Mucosa of descending colon (tissue), 3 donors: ENCODE measurements around the gene RBM22. TPM values are rescaled to one million over a fixed set of nuclear protein-coding genes. Genes with fewer than 3 reads are reported as not detected.
A peak's percentile ranks its signal among the peaks of the same experiment; 100 is the strongest.

Source experiments
- ATAC-seq: fragments of 200-7000 bp; cut with Tn5 transposase; one replicate; pipeline ENCODE4 v1.9.1; 2020; ENCODE audit warnings: mild to moderate bottlenecking, moderate library complexity
- DNase-seq, 3 donors: peaks; one replicate each; pipeline ENCODE4 v3.0.0-alpha.2; 2020
- H3K36me3 ChIP-seq: fragments of 200-600 bp; one replicate; pipeline ENCODE4 v1.8.0; 2021; ENCODE audit warnings: low read depth, mild to moderate bottlenecking
- H3K4me1 ChIP-seq: fragments of 200-600 bp; one replicate; pipeline ENCODE4 v1.8.0; 2021; ENCODE audit warnings: low read depth, mild to moderate bottlenecking
- H3K4me3 ChIP-seq: fragments of 200-600 bp; one replicate; pipeline ENCODE4 v1.8.0; 2021; ENCODE audit warnings: mild to moderate bottlenecking
- H3K9me3 ChIP-seq: fragments of 200-600 bp; one replicate; pipeline ENCODE4 v1.8.0; 2021; ENCODE audit warnings: mild to moderate bottlenecking
- CTCF ChIP-seq: fragments of 200-600 bp; IDR thresholded peaks from one replicate; pipeline ENCODE4 v1.8.0; 2022; ENCODE audit warnings: antibody characterized with exemption, mild to moderate bottlenecking
- intact Hi-C, 2 donors: fragments of 100-400 bp; cut with DNase I in 1 of 2; cut with micrococcal nuclease in 1 of 2; formaldehyde crosslinking; loops; one replicate each; pipeline versions ENCODE4 v1.11.0 to v1.11.1; 2022; cut with DNase I, micrococcal nuclease
- total RNA-seq, 3 donors: library from RNA; stranded (reverse); fragmentation: NEBNext Ultra II Directional in 2 of 3; extraction: Animal tissue kit (Norgen Biotek cat#: 25700) in 2 of 3; gene quantifications; one replicate each; pipeline versions ENCODE4 v1.2.1 to v1.2.4, GENCODE V29; 2021 to 2023
- donor health status: DM: no; HTN: no; CAD: no; lungs with moderate emphysema.
- donor health status: DM: no; HTN: no; CAD: no.
- donor health status: DM: no; HTN: yes; CAD: no.

RBM22 gene
- total RNA-seq, 3 donors from 2014 or later, result 41.0 to 45.1 (median 44.2) TPM

DNA sequence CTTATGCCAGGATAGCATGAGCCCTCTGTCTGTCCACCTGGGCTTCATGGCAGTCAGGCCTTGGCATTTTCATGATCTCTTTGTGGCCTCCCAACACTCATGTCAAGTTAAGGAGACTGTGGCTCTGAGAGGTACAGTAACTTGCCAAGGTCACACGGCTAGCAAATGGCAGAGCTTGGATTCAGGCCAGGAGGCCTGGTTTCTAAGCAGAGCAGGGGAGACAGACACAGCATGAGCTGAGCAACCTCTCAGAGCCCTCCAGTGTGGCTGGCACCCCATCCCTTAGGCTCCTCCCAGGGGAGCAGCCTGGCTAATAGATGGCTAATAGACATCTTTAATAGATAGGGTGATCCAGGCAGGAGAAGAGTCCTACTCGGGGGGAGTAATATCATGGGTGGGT lies 56.3 kb downstream of the RBM22 start:
- no peak for TF ChIP-seq CTCF
- intact Hi-C loops, result no loop called here
- ATAC-seq, result no peak
- no peak for DNase-seq
- no peak overlapping the region for H3K4me3 ChIP-seq
- H3K36me3 ChIP-seq, result no peaks in the 10 kb centered on the region
- no peaks in the 10 kb centered on the region for H3K9me3 ChIP-seq
- H3K4me1 ChIP-seq, result peaks cover 9% of the 10 kb centered on the region

- ATAC-seq (no peak), DNase-seq (no peak)
- TF ChIP-seq CTCF, result no peak
- intact Hi-C loops, result no loop called here
- Histone ChIP-seq H3K4me1 (peaks cover 9% of the 10 kb centered on the region), H3K9me3 (no peaks in the 10 kb centered on the region), H3K4me3 (no peak overlapping the region), H3K36me3 (no peaks in the 10 kb centered on the region)
Measured at GRCh38 chr5:150644058-150644457, 56.8 kb downstream of the RBM22 start.

DNA sequence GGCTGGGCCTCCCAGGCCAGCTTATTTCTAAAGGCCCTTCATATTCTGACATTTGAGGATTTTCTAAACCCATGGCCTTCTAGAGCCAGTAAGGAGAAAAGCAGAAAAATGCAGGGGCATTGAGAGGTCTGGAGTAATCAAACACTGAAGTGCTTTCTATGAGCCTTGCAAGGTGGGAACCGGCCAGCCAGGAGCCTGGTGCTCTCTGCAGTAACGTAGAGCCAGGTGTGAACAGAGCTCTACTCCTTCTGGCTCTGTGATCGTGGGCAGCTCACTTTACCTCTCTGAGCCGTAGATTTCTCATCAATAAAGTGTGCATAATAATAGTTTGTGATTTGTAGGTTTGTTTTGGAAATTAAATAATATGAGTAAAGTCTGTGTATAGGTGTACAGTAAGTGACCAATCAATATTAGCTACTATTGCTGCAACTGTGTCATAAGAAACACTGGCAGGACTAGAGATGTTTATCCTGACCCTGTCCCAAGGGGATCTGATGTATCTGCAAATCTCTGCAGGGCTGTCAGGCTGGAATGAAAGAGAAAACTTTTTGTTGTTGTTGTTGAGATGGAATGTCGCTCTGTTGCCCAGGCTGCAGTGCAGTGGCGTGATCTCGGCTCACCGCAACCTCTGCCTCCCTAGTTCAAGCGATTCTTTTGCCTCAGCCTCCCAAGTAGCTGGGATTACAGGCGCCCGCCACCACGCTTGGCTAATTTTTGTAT lies 57.7 kb downstream of the RBM22 start:
- no peak for ATAC-seq
- H3K4me3 ChIP-seq, result no peak overlapping the region

GRCh38 chr5:150642567-150642927 lies 58.3 kb downstream of the RBM22 start:
- ATAC-seq (peak; percentile 34), DNase-seq (peak in 1 of 3 donors; percentile 53)
- no peak overlapping the region for H3K4me3 ChIP-seq
- no peaks in the 10 kb centered on the region for H3K36me3 ChIP-seq
- TF ChIP-seq CTCF, result no peak
- H3K9me3 ChIP-seq, result no peaks in the 10 kb centered on the region
- intact Hi-C loops, result no loop called here
- H3K4me1 ChIP-seq, result peaks cover 9% of the 10 kb centered on the region

More for the DNA sequence above, 57.7 kb downstream of the RBM22 start:
- H3K9me3 ChIP-seq, result no peaks in the 10 kb centered on the region
- no peak for TF ChIP-seq CTCF
- peaks cover 9% of the 10 kb centered on the region for H3K4me1 ChIP-seq
- intact Hi-C loops, result no loop called here
- no peak for DNase-seq
- H3K36me3 ChIP-seq, result no peaks in the 10 kb centered on the region

- Histone ChIP-seq H3K36me3 (no peaks in the 10 kb centered on the region), H3K4me1 (peaks cover 9% of the 10 kb centered on the region), H3K4me3 (no peak overlapping the region), H3K9me3 (no peaks in the 10 kb centered on the region)
- no peak for TF ChIP-seq CTCF
- DNase-seq (no peak), ATAC-seq (no peak)
- intact Hi-C loops, result no loop called here
Measured at GRCh38 chr5:150641824-150642566, 58.9 kb downstream of the RBM22 start.
